Neural progenitor cell (in vitro differentiated cells): ENCODE measurements around the gene IRS1. TPM values are rescaled to one million over a fixed set of nuclear protein-coding genes. Genes with fewer than 3 reads are reported as not detected.

Experiments used
- DNase-seq: peaks from one replicate; pipeline ENCODE4 v3.0.0-alpha.2; 2016; ENCODE audit warnings: low spot score
- H2AFZ ChIP-seq: fragments of 200-600 bp; sonication (generic); replicated peaks from 2 replicates; pipeline ENCODE4 v1.6.1; 2016; ENCODE audit warnings: antibody characterized with exemption
- H3F3A ChIP-seq: fragments of 200-600 bp; sonication (generic); 2 replicates; pipeline ENCODE4 v1.6.1; 2016; ENCODE audit warnings: antibody characterized with exemption, low read depth
- H3K27ac ChIP-seq: fragments of 200-600 bp; sonication (generic); 2 replicates; pipeline ENCODE4 v1.5.1; 2016; ENCODE audit warnings: mild to moderate bottlenecking
- H3K27me3 ChIP-seq: fragments of 200-600 bp; sonication (generic); 2 replicates; pipeline ENCODE4 v1.6.1; 2016; ENCODE audit warnings: mild to moderate bottlenecking, moderate library complexity
- H3K36me3 ChIP-seq: fragments of 200-600 bp; sonication (generic); 2 replicates; pipeline ENCODE4 v1.5.1; 2016
- H3K4me1 ChIP-seq: fragments of 200-600 bp; sonication (generic); 2 replicates; pipeline ENCODE4 v1.6.1; 2016; ENCODE audit warnings: mixed run types
- H3K4me2 ChIP-seq: fragments of 200-600 bp; sonication (generic); 2 replicates; pipeline ENCODE4 v1.6.1; 2016
- H3K4me3 ChIP-seq: fragments of 200-600 bp; sonication (generic); 2 replicates; pipeline ENCODE4 v1.5.1; 2016
- H3K79me2 ChIP-seq: fragments of 200-600 bp; sonication (generic); 2 replicates; pipeline ENCODE4 v1.6.1; 2016; ENCODE audit warnings: low read depth
- H3K9ac ChIP-seq: fragments of 200-600 bp; sonication (generic); 2 replicates; pipeline ENCODE4 v1.6.1; 2016
- H3K9me3 ChIP-seq: fragments of 200-600 bp; sonication (generic); 2 replicates; pipeline ENCODE4 v1.5.1; 2016; ENCODE audit warnings: low read depth
- H4K20me1 ChIP-seq: fragments of 200-600 bp; sonication (generic); 2 replicates; pipeline ENCODE4 v1.6.1; 2016; ENCODE audit warnings: low read depth
- H3K27ac Mint-ChIP-seq: 3 replicates; pipeline ENCODE4 v1.8.0; 2021; ENCODE audit warnings: mixed read lengths
- H3K27me3 Mint-ChIP-seq: 2 replicates; pipeline ENCODE4 v1.8.0; 2022; ENCODE audit warnings: low read depth, mild to moderate bottlenecking, inconsistent platforms, moderate library complexity, mixed read lengths; ENCODE audit not compliant: insufficient read depth
- H3K36me3 Mint-ChIP-seq: 3 replicates; pipeline ENCODE4 v1.8.0; 2021; ENCODE audit warnings: mixed read lengths
- H3K4me1 Mint-ChIP-seq: 3 replicates; pipeline ENCODE4 v1.8.0; 2021; ENCODE audit warnings: mixed read lengths
- H3K4me3 Mint-ChIP-seq: 3 replicates; pipeline ENCODE4 v1.8.0; 2021; ENCODE audit warnings: mild to moderate bottlenecking, moderate library complexity, mixed read lengths
- H3K9me3 Mint-ChIP-seq: 3 replicates; pipeline ENCODE4 v1.8.0; 2020; ENCODE audit warnings: mixed read lengths
- CTCF ChIP-seq: fragments of 200-600 bp; sonication (generic); IDR thresholded peaks from 2 replicates; pipeline ENCODE4 v1.5.1; 2017; ENCODE audit warnings: antibody characterized with exemption, mild to moderate bottlenecking
- EZH2 ChIP-seq: fragments of 200-600 bp; sonication (generic); IDR thresholded peaks from 2 replicates; pipeline ENCODE4 v1.6.1; 2017; ENCODE audit warnings: antibody characterized with exemption, mild to moderate bottlenecking, moderate library complexity
- EZH2phosphoT487 ChIP-seq: fragments of 200-600 bp; sonication (generic); IDR thresholded peaks from 2 replicates; pipeline ENCODE4 v1.6.1; 2017; ENCODE audit warnings: antibody characterized with exemption
- total RNA-seq: library from RNA; depleted of rRNA; stranded (reverse); fragments of >200 nt; gene quantifications from 2 replicates; pipeline ENCODE4 v1.2.3, GENCODE V29; 2015; ENCODE audit warnings: low replicate concordance

Gene IRS1
- total RNA-seq, 1 donor from 2014 or later, result 8.4 TPM

- H3K27me3 Mint-ChIP-seq, result no peaks in the 10 kb centered on the region
Measured at GRCh38 chr2:226692521-226693126, 107.0 kb downstream of the IRS1 start.

GRCh38 chr2:226691255-226691654 lies 108.4 kb downstream of the IRS1 start:
- no peaks in the 10 kb centered on the region for H3F3A ChIP-seq

More at GRCh38 chr2:226692521-226693126, 107.0 kb downstream of the IRS1 start:
- H3K9me3 ChIP-seq, result no peaks in the 10 kb centered on the region
- no peak overlapping the region for H3K4me3 Mint-ChIP-seq
- no peaks in the 10 kb centered on the region for H3K4me1 ChIP-seq
- no peak for TF ChIP-seq EZH2
- no peak for TF ChIP-seq EZH2phosphoT487
- TF ChIP-seq CTCF, result no peak
- no peaks in the 10 kb centered on the region for H3K36me3 ChIP-seq
- no peaks in the 10 kb centered on the region for H3K79me2 ChIP-seq
- no peak for DNase-seq
- no peaks in the 10 kb centered on the region for H4K20me1 ChIP-seq
- H3K27ac ChIP-seq, result no peak overlapping the region
- H3K9ac ChIP-seq, result no peak overlapping the region
- H3K4me3 ChIP-seq, result no peak overlapping the region
- no peaks in the 10 kb centered on the region for H3K27me3 ChIP-seq
- peaks cover 3% of the 10 kb centered on the region for H3K4me1 Mint-ChIP-seq
- H3K36me3 Mint-ChIP-seq, result no peaks in the 10 kb centered on the region
- no peak overlapping the region for H3K27ac Mint-ChIP-seq
- no peak overlapping the region for H2AFZ ChIP-seq
- H3K4me2 ChIP-seq, result no peak overlapping the region
- peaks cover 10% of the 10 kb centered on the region for H3K9me3 Mint-ChIP-seq
- H3F3A ChIP-seq, result no peaks in the 10 kb centered on the region

GRCh38 chr2:226690461-226691024 lies 109.1 kb downstream of the IRS1 start:
- peaks cover 11% of the 10 kb centered on the region for H3K9me3 Mint-ChIP-seq
- Histone ChIP-seq H3K36me3 (no peaks in the 10 kb centered on the region), H3K9ac (no peak overlapping the region), H3K27me3 (no peaks in the 10 kb centered on the region), H3F3A (no peaks in the 10 kb centered on the region), H4K20me1 (no peaks in the 10 kb centered on the region), H3K9me3 (no peaks in the 10 kb centered on the region), H2AFZ (no peak overlapping the region), H3K27ac (no peak overlapping the region), H3K4me3 (no peak overlapping the region), H3K4me1 (no peaks in the 10 kb centered on the region), H3K79me2 (no peaks in the 10 kb centered on the region), H3K4me2 (no peak overlapping the region)
- no peak for DNase-seq
- H3K27ac Mint-ChIP-seq, result no peak overlapping the region
- no peaks in the 10 kb centered on the region for H3K27me3 Mint-ChIP-seq
- no peaks in the 10 kb centered on the region for H3K36me3 Mint-ChIP-seq
- TF ChIP-seq EZH2phosphoT487 (no peak), EZH2 (no peak), CTCF (no peak)
- H3K4me3 Mint-ChIP-seq, result no peak overlapping the region
- H3K4me1 Mint-ChIP-seq, result peaks cover 3% of the 10 kb centered on the region

More at GRCh38 chr2:226691255-226691654, 108.4 kb downstream of the IRS1 start:
- no peaks in the 10 kb centered on the region for H4K20me1 ChIP-seq
- no peaks in the 10 kb centered on the region for H3K27me3 ChIP-seq
- H3K79me2 ChIP-seq, result no peaks in the 10 kb centered on the region
- no peak overlapping the region for H3K4me2 ChIP-seq
- H3K9ac ChIP-seq, result no peak overlapping the region
- peaks cover 3% of the 10 kb centered on the region for H3K4me1 Mint-ChIP-seq
- no peak overlapping the region for H2AFZ ChIP-seq
- H3K36me3 Mint-ChIP-seq, result no peaks in the 10 kb centered on the region
- H3K27ac ChIP-seq, result no peak overlapping the region
- no peaks in the 10 kb centered on the region for H3K4me1 ChIP-seq
- peaks cover 12% of the 10 kb centered on the region for H3K9me3 Mint-ChIP-seq
- no peak overlapping the region for H3K27ac Mint-ChIP-seq
- H3K4me3 Mint-ChIP-seq, result no peak overlapping the region
- H3K9me3 ChIP-seq, result no peaks in the 10 kb centered on the region
- no peaks in the 10 kb centered on the region for H3K27me3 Mint-ChIP-seq
- no peaks in the 10 kb centered on the region for H3K36me3 ChIP-seq
- no peak overlapping the region for H3K4me3 ChIP-seq
- TF ChIP-seq CTCF (no peak), EZH2phosphoT487 (no peak), EZH2 (no peak)
- DNase-seq, result no peak
